PC-9 (cell line): ENCODE data around the gene CHRDL2. TPM values are rescaled to one million over a fixed set of nuclear protein-coding genes. Genes with fewer than 3 reads are reported as not detected.

Experiments used
- BruUV-seq: library from RNA; stranded (reverse); fragments of 400-500 nt; replicated peaks from 2 replicates; lab custom pipeline; 2021; lab: Mats Ljungman, UMichigan
- CTCF ChIA-PET: fragments of 300-600 bp; sonication (Branson Sonifier 250); formaldehyde crosslinking; loops from one replicate; lab custom pipeline; 2022; ENCODE audit warnings: antibody characterized with exemption; lab: Charles Lee
- POLR2A ChIA-PET: fragments of 300-600 bp; sonication (Branson Sonifier 250); formaldehyde crosslinking; loops from one replicate; lab custom pipeline; 2022; ENCODE audit warnings: antibody characterized with exemption; ENCODE audit not compliant: unreplicated experiment; lab: Charles Lee
- DNase-seq, 2 experiments: peaks; one replicate each; pipeline versions ENCODE4 v3.0.0 to v3.0.0-alpha.2; 2015 to 2022; ENCODE audit warnings: mixed read lengths in 1 of 2
- H2AFZ ChIP-seq: fragments of 200-600 bp; sonication (generic); 2 replicates; pipeline ENCODE4 v1.8.1; 2017; ENCODE audit warnings: antibody characterized with exemption
- H3F3A ChIP-seq: fragments of 200-600 bp; sonication (generic); 2 replicates; pipeline ENCODE4 v1.8.1; 2017; ENCODE audit warnings: antibody characterized with exemption, mild to moderate bottlenecking, low read depth; ENCODE audit not compliant: insufficient read depth
- H3K27ac ChIP-seq: fragments of 200-600 bp; sonication (generic); 2 replicates; pipeline ENCODE4 v1.6.1; 2016; ENCODE audit warnings: mixed run types
- H3K27me3 ChIP-seq: fragments of 200-600 bp; sonication (generic); 2 replicates; pipeline ENCODE4 v1.6.1; 2016; ENCODE audit warnings: low read depth, mixed run types; ENCODE audit not compliant: insufficient read depth
- H3K36me3 ChIP-seq: fragments of 200-600 bp; sonication (generic); 2 replicates; pipeline ENCODE4 v1.6.1; 2016; ENCODE audit warnings: low read depth, mixed run types
- H3K4me1 ChIP-seq: fragments of 200-600 bp; sonication (generic); replicated peaks from 2 replicates; pipeline ENCODE4 v1.6.1; 2016; ENCODE audit warnings: mixed run types; ENCODE audit not compliant: insufficient read depth
- H3K4me2 ChIP-seq: fragments of 200-600 bp; sonication (generic); 2 replicates; pipeline ENCODE4 v1.6.1; 2017; ENCODE audit warnings: mixed run types
- H3K4me3 ChIP-seq: fragments of 200-600 bp; sonication (generic); 2 replicates; pipeline ENCODE4 v1.6.1; 2016; ENCODE audit warnings: mixed run types
- H3K79me2 ChIP-seq: fragments of 200-600 bp; sonication (generic); 2 replicates; pipeline ENCODE4 v1.6.1; 2017; ENCODE audit warnings: low read depth, mixed run types
- H3K9me2 ChIP-seq: fragments of 200-600 bp; sonication (generic); 2 replicates; pipeline ENCODE4 v1.8.1; 2017; ENCODE audit warnings: mild to moderate bottlenecking; ENCODE audit not compliant: insufficient read depth
- H3K9me3 ChIP-seq: fragments of 200-600 bp; sonication (generic); 2 replicates; pipeline ENCODE4 v1.8.1; 2016; ENCODE audit warnings: low read depth; ENCODE audit not compliant: insufficient read depth
- H4K20me1 ChIP-seq: fragments of 200-600 bp; sonication (generic); 2 replicates; pipeline ENCODE4 v1.8.1; 2017; ENCODE audit not compliant: insufficient read depth
- EZH2 ChIP-seq: fragments of 200-600 bp; sonication (generic); IDR thresholded peaks from 2 replicates; pipeline ENCODE4 v1.8.0; 2017; ENCODE audit warnings: antibody characterized with exemption, low read depth
- intact Hi-C: fragments of 100-400 bp; cut with micrococcal nuclease; formaldehyde crosslinking; loops from one replicate; pipeline ENCODE4 v1.10.0; 2022; ENCODE audit not compliant: unreplicated experiment
- total RNA-seq: library from RNA; stranded (reverse); gene quantifications from 2 replicates; pipeline ENCODE4 v1.2.3, GENCODE V29; 2021
- TF ChIP-seq, protein P1 (sequence below): fragments of 200-600 bp; sonication (generic); conservative IDR thresholded peaks from 2 replicates; pipeline ENCODE4 v1.6.1; 2017; ENCODE audit warnings: mixed run types, antibody characterized with exemption, mild to moderate bottlenecking, moderate library complexity

CHRDL2 gene
- total RNA-seq, 1 experiment from 2014 or later: not detected

DNA sequence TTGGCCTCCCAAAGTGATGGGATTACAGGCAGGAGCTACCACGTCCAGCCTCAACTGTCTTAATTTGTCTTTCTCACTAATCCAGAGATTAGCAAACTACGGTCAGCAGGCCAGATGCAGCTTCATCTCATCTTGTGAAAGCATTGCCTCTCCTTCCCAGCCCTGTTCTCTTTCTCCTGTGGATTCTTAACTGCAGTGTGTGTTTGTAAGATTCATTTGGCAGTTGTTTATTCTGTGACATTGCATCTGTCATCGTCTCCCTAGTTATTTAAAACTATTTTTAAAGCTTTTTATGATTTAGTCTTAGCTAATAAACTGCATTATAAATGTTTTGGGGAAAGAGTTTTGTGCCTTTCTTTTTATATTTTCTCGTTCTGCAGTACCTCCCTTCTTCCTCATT, 46.7 kb upstream of the CHRDL2 start:
- H3K9me3 ChIP-seq: no peaks in the 10 kb centered on the region
- no peak overlapping the region for H3K4me2 ChIP-seq
- CTCF ChIA-PET: no interaction called here
- H3K4me1 ChIP-seq: peaks cover 16% of the 10 kb centered on the region
- H3F3A ChIP-seq: peaks cover 6% of the 10 kb centered on the region; the same call in 1 of the 2 replicates
- no peak overlapping the region for H3K4me3 ChIP-seq
- BruUV-seq: no TSS peak
- no peaks in the 10 kb centered on the region for H3K9me2 ChIP-seq
- H3K79me2 ChIP-seq: peaks cover 95% of the 10 kb centered on the region
- POLR2A ChIA-PET: no interaction called here
- no peaks in the 10 kb centered on the region for H3K36me3 ChIP-seq
- H2AFZ ChIP-seq: no peak overlapping the region
- H3K27me3 ChIP-seq: no peaks in the 10 kb centered on the region
- H3K27ac ChIP-seq: no peak overlapping the region
- TF ChIP-seq, protein P1, sequence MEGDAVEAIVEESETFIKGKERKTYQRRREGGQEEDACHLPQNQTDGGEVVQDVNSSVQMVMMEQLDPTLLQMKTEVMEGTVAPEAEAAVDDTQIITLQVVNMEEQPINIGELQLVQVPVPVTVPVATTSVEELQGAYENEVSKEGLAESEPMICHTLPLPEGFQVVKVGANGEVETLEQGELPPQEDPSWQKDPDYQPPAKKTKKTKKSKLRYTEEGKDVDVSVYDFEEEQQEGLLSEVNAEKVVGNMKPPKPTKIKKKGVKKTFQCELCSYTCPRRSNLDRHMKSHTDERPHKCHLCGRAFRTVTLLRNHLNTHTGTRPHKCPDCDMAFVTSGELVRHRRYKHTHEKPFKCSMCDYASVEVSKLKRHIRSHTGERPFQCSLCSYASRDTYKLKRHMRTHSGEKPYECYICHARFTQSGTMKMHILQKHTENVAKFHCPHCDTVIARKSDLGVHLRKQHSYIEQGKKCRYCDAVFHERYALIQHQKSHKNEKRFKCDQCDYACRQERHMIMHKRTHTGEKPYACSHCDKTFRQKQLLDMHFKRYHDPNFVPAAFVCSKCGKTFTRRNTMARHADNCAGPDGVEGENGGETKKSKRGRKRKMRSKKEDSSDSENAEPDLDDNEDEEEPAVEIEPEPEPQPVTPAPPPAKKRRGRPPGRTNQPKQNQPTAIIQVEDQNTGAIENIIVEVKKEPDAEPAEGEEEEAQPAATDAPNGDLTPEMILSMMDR: no peak
- TF ChIP-seq EZH2: no peak
- intact Hi-C loops: no loop called here
- DNase-seq: no peak
- peaks cover 18% of the 10 kb centered on the region; the same call in 1 of the 2 replicates for H4K20me1 ChIP-seq

DNA sequence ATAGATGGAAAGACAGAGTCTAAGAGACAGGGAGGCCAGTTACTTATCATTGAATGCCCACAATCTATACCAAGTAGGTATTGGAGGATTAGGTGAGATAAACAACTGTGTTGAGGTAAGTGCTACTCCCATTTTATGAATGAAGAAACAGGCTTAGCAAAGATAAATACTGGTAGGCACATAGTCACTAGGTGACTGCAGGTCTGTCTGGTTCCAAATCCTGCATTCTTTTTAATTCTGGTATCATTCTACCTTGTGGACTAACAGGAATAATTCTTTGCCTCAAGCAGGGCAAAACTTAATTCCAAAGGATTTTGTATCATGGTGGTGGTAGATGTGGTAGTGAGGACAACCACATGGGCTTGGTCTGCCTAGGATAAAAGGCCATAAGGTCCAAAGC, 45.8 kb upstream of the CHRDL2 start:
- BruUV-seq: no TSS peak

DNA sequence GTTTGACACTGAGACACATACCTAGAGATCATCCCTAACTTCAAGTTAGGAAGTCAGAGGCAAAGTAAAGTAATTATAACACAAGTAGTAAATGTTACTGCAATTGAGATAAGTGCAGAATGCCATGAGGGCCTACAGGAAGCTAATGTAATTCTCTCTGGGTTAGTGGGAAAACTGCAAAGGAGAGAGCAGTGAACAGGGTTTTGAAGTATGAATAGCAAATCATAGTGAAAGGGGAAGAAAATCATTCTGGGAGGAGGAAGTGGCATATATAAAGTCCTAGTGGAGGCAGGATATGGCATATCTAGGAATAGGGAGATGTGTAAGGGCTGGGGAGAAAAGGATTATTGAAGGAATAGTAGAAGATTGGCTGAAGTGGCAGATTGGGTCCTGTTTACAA, 45.3 kb upstream of the CHRDL2 start:
- POLR2A ChIA-PET: no interaction called here
- H2AFZ ChIP-seq: no peak overlapping the region
- no peak overlapping the region for H3K4me2 ChIP-seq
- H3K9me2 ChIP-seq: no peaks in the 10 kb centered on the region
- BruUV-seq: no TSS peak
- H4K20me1 ChIP-seq: peaks cover 12% of the 10 kb centered on the region; the same call in 1 of the 2 replicates
- no peak overlapping the region for H3K27ac ChIP-seq
- H3K79me2 ChIP-seq: peaks cover 94% of the 10 kb centered on the region
- no peaks in the 10 kb centered on the region for H3K9me3 ChIP-seq
- no peak for TF ChIP-seq EZH2
- TF ChIP-seq, protein P1: no peak
- H3F3A ChIP-seq: 0 out of 2 replicates have a peak, but pooled peaks cover 5% of the 10 kb centered on the region
- H3K36me3 ChIP-seq: no peaks in the 10 kb centered on the region
- no peak overlapping the region for H3K4me3 ChIP-seq
- H3K27me3 ChIP-seq: no peaks in the 10 kb centered on the region
- CTCF ChIA-PET: interaction anchor here (0.7 kb wide), 1 partner anchor 191 kb away, joined by 5 read pairs; no protein-coding TSS in a partner anchor
- intact Hi-C loops: no loop called here
- no peak for DNase-seq
- H3K4me1 ChIP-seq: 0 out of 2 replicates have a peak, but pooled peaks cover 3% of the 10 kb centered on the region

More for the DNA sequence above, 45.8 kb upstream of the CHRDL2 start:
- Histone ChIP-seq H3K27me3 (no peaks in the 10 kb centered on the region), H3K36me3 (no peaks in the 10 kb centered on the region), H4K20me1 (peaks cover 12% of the 10 kb centered on the region; the same call in 1 of the 2 replicates), H3K9me2 (no peaks in the 10 kb centered on the region), H3K4me3 (no peak overlapping the region), H3K79me2 (peaks cover 95% of the 10 kb centered on the region), H3K4me1 (peaks cover 8% of the 10 kb centered on the region; the same call in 1 of the 2 replicates), H3K9me3 (no peaks in the 10 kb centered on the region), H3K4me2 (no peak overlapping the region), H3F3A (0 out of 2 replicates have a peak, but pooled peaks cover 5% of the 10 kb centered on the region), H2AFZ (no peak overlapping the region), H3K27ac (no peak overlapping the region)
- DNase-seq: no peak
- POLR2A ChIA-PET: no interaction called here
- TF ChIP-seq, protein P1: no peak
- no peak for TF ChIP-seq EZH2
- CTCF ChIA-PET: no interaction called here
- intact Hi-C loops: no loop called here
